ENCODE measurements around the gene ZBTB7C.

The ZBTB7C gene

GRCh38 chr18:48394176-48394575 is 15.0 kb downstream of the ZBTB7C start:
- Histone ChIP-seq H3K4me3 (ENCODE audit: insufficient read length, low read depth) (no peak overlapping the region), H3K4me1 (ENCODE audit: insufficient read depth, insufficient read length) (peaks cover 2% of the 10 kb centered on the region), H3K27me3 (ENCODE audit: insufficient read depth, insufficient read length) (no peaks in the 10 kb centered on the region), H3K9me3 (ENCODE audit: insufficient read depth, low read length) (no peaks in the 10 kb centered on the region), H3K9ac (ENCODE audit: insufficient read length, low read depth) (no peak overlapping the region), H3K36me3 (ENCODE audit: insufficient read depth, insufficient read length, low read length) (no peaks in the 10 kb centered on the region)
- DNase-seq (ENCODE audit: low read depth, low spot score), result no peak
- TF ChIP-seq ZNF274 (IDR thresholded peaks at IDR 0.05; ENCODE audit: low read depth, low read length), result no peak
- TF ChIP-seq SUZ12 (IDR thresholded peaks at IDR 0.05; ENCODE audit: extremely low read depth, insufficient read depth, insufficient read length), result no peak
- TF ChIP-seq YY1 (IDR thresholded peaks at IDR 0.05; ENCODE audit: insufficient read depth, insufficient read length), result no peak

- Histone ChIP-seq H3K27me3 (ENCODE audit: insufficient read depth, insufficient read length) (no peaks in the 10 kb centered on the region), H3K36me3 (ENCODE audit: insufficient read depth, insufficient read length, low read length) (no peaks in the 10 kb centered on the region), H3K4me3 (ENCODE audit: insufficient read length, low read depth) (no peak overlapping the region), H3K4me1 (ENCODE audit: insufficient read depth, insufficient read length) (peaks cover 2% of the 10 kb centered on the region), H3K9ac (ENCODE audit: insufficient read length, low read depth) (no peak overlapping the region), H3K9me3 (ENCODE audit: insufficient read depth, low read length) (no peaks in the 10 kb centered on the region)
- DNase-seq (ENCODE audit: low read depth, low spot score), result no peak
- TF ChIP-seq ZNF274 (IDR thresholded peaks at IDR 0.05; ENCODE audit: low read depth, low read length) (no peak), YY1 (IDR thresholded peaks at IDR 0.05; ENCODE audit: insufficient read depth, insufficient read length) (no peak)
Measured at GRCh38 chr18:48393776-48394175, 15.4 kb downstream of the ZBTB7C start.

DNA sequence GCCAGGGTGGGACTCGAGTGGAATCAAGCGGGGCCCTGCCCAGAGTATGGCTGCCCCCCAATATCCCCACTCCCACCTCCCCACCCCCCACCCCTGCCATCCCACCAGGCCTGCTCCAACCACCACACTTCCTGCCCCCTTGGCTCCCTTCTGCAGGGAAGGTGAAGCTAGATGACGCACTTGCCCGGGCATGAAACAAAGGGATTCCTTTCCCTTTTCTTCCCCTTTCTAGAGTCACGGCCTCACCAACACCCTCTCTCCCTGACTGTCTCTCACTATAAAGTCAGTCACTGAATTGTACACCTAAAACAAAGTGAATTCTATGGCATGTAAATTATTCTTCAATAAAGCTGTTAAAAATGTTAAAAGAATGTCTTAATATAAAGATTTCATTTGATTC is 16.0 kb downstream of the ZBTB7C start:
- Histone ChIP-seq H3K4me1 (ENCODE audit: insufficient read depth, insufficient read length) (peaks cover 4% of the 10 kb centered on the region), H3K9ac (ENCODE audit: insufficient read length, low read depth) (no peak overlapping the region), H3K9me3 (ENCODE audit: insufficient read depth, low read length) (no peaks in the 10 kb centered on the region), H3K4me3 (ENCODE audit: insufficient read length, low read depth) (no peak overlapping the region), H3K27me3 (ENCODE audit: insufficient read depth, insufficient read length) (no peaks in the 10 kb centered on the region), H3K36me3 (ENCODE audit: insufficient read depth, insufficient read length, low read length) (no peaks in the 10 kb centered on the region)
- TF ChIP-seq YY1 (IDR thresholded peaks at IDR 0.05; ENCODE audit: insufficient read depth, insufficient read length) (no peak), ZNF274 (IDR thresholded peaks at IDR 0.05; ENCODE audit: low read depth, low read length) (no peak), SUZ12 (IDR thresholded peaks at IDR 0.05; ENCODE audit: extremely low read depth, insufficient read depth, insufficient read length) (no peak)
- DNase-seq (ENCODE audit: low read depth, low spot score), result no peak

GRCh38 chr18:48392268-48392667 is 16.9 kb downstream of the ZBTB7C start:
- H3K27me3 ChIP-seq (ENCODE audit: insufficient read depth, insufficient read length), result no peaks in the 10 kb centered on the region
- H3K9ac ChIP-seq (ENCODE audit: insufficient read length, low read depth), result no peak overlapping the region
- no peak overlapping the region for H3K4me3 ChIP-seq (ENCODE audit: insufficient read length, low read depth)
- H3K9me3 ChIP-seq (ENCODE audit: insufficient read depth, low read length), result no peaks in the 10 kb centered on the region
- H3K36me3 ChIP-seq (ENCODE audit: insufficient read depth, insufficient read length, low read length), result no peaks in the 10 kb centered on the region
- no peak for TF ChIP-seq ZNF274 (IDR thresholded peaks at IDR 0.05; ENCODE audit: low read depth, low read length)
- TF ChIP-seq YY1 (IDR thresholded peaks at IDR 0.05; ENCODE audit: insufficient read depth, insufficient read length), result no peak
- TF ChIP-seq SUZ12 (IDR thresholded peaks at IDR 0.05; ENCODE audit: extremely low read depth, insufficient read depth, insufficient read length), result no peak
- DNase-seq (ENCODE audit: low read depth, low spot score), result no peak
- peaks cover 4% of the 10 kb centered on the region for H3K4me1 ChIP-seq (ENCODE audit: insufficient read depth, insufficient read length)

GRCh38 chr18:48391868-48392267 is 17.3 kb downstream of the ZBTB7C start:
- no peak for TF ChIP-seq YY1 (IDR thresholded peaks at IDR 0.05; ENCODE audit: insufficient read depth, insufficient read length)
- no peak for TF ChIP-seq SUZ12 (IDR thresholded peaks at IDR 0.05; ENCODE audit: extremely low read depth, insufficient read depth, insufficient read length)
- no peak for TF ChIP-seq ZNF274 (IDR thresholded peaks at IDR 0.05; ENCODE audit: low read depth, low read length)
- peaks cover 4% of the 10 kb centered on the region for H3K4me1 ChIP-seq (ENCODE audit: insufficient read depth, insufficient read length)
- no peaks in the 10 kb centered on the region for H3K9me3 ChIP-seq (ENCODE audit: insufficient read depth, low read length)
- no peak overlapping the region for H3K9ac ChIP-seq (ENCODE audit: insufficient read length, low read depth)
- H3K27me3 ChIP-seq (ENCODE audit: insufficient read depth, insufficient read length), result no peaks in the 10 kb centered on the region
- no peak overlapping the region for H3K4me3 ChIP-seq (ENCODE audit: insufficient read length, low read depth)
- H3K36me3 ChIP-seq (ENCODE audit: insufficient read depth, insufficient read length, low read length), result no peaks in the 10 kb centered on the region
- DNase-seq (ENCODE audit: low read depth, low spot score), result no peak

DNA sequence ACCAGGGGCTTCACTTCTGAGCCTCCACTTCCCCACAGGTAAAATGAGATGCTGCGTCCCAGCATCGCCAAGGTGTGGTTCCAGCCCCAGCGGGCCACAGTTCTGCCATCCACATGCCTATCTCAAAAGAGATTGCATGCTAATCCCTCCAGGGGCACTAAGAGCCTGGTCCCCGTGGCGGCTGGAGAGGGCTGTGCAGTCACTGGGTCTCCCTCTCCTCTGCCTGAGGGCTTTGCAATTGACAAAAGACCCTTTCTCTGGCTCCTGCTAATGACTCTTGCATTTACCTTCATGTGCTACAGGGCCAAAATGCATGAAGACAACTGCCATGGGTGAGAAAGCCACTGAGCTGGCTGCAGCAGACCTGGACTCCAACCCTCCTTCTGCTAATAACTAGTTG is 18.5 kb downstream of the ZBTB7C start:
- Histone ChIP-seq H3K4me3 (ENCODE audit: insufficient read length, low read depth) (no peak overlapping the region), H3K9ac (ENCODE audit: insufficient read length, low read depth) (no peak overlapping the region), H3K9me3 (ENCODE audit: insufficient read depth, low read length) (no peaks in the 10 kb centered on the region), H3K27me3 (ENCODE audit: insufficient read depth, insufficient read length) (no peaks in the 10 kb centered on the region), H3K36me3 (ENCODE audit: insufficient read depth, insufficient read length, low read length) (no peaks in the 10 kb centered on the region), H3K4me1 (ENCODE audit: insufficient read depth, insufficient read length) (peaks cover 4% of the 10 kb centered on the region)
- no peak for DNase-seq (ENCODE audit: low read depth, low spot score)
- TF ChIP-seq ZNF274 (IDR thresholded peaks at IDR 0.05; ENCODE audit: low read depth, low read length) (no peak), YY1 (IDR thresholded peaks at IDR 0.05; ENCODE audit: insufficient read depth, insufficient read length) (no peak), SUZ12 (IDR thresholded peaks at IDR 0.05; ENCODE audit: extremely low read depth, insufficient read depth, insufficient read length) (no peak)

GRCh38 chr18:48388478-48388877 is 20.7 kb downstream of the ZBTB7C start:
- Histone ChIP-seq H3K9ac (ENCODE audit: insufficient read length, low read depth) (no peak overlapping the region), H3K4me1 (ENCODE audit: insufficient read depth, insufficient read length) (peaks cover 4% of the 10 kb centered on the region), H3K9me3 (ENCODE audit: insufficient read depth, low read length) (no peaks in the 10 kb centered on the region), H3K27me3 (ENCODE audit: insufficient read depth, insufficient read length) (no peaks in the 10 kb centered on the region), H3K4me3 (ENCODE audit: insufficient read length, low read depth) (no peak overlapping the region), H3K36me3 (ENCODE audit: insufficient read depth, insufficient read length, low read length) (no peaks in the 10 kb centered on the region)
- TF ChIP-seq SUZ12 (IDR thresholded peaks at IDR 0.05; ENCODE audit: extremely low read depth, insufficient read depth, insufficient read length), result no peak
- no peak for TF ChIP-seq YY1 (IDR thresholded peaks at IDR 0.05; ENCODE audit: insufficient read depth, insufficient read length)
- DNase-seq (ENCODE audit: low read depth, low spot score), result no peak

DNA sequence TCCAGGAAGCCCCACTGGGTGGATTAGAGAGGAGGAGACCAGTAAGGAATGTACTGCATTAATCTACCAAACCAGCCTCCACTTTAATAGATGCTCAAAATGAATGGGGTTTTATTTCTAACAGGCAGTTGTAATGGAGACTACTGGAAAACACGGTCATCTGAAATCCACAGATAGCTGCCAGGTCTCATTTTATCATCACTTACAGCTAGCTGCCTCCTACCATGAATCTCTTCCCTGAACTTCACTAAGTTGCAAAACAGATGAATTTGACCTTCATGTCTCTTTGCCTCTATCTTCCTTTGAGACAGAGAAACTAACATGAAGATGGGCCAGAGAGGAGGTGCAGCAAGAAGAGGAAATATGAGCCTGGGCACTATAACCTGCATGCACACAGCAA is 21.9 kb downstream of the ZBTB7C start:
- Histone ChIP-seq H3K36me3 (ENCODE audit: insufficient read depth, insufficient read length, low read length) (no peaks in the 10 kb centered on the region), H3K9ac (ENCODE audit: insufficient read length, low read depth) (no peak overlapping the region), H3K27me3 (ENCODE audit: insufficient read depth, insufficient read length) (no peaks in the 10 kb centered on the region), H3K4me3 (ENCODE audit: insufficient read length, low read depth) (no peak overlapping the region), H3K4me1 (ENCODE audit: insufficient read depth, insufficient read length) (peaks cover 4% of the 10 kb centered on the region), H3K9me3 (ENCODE audit: insufficient read depth, low read length) (no peaks in the 10 kb centered on the region)
- no peak for DNase-seq (ENCODE audit: low read depth, low spot score)
- TF ChIP-seq SUZ12 (IDR thresholded peaks at IDR 0.05; ENCODE audit: extremely low read depth, insufficient read depth, insufficient read length), result no peak
- TF ChIP-seq ZNF274 (IDR thresholded peaks at IDR 0.05; ENCODE audit: low read depth, low read length), result no peak
- TF ChIP-seq YY1 (IDR thresholded peaks at IDR 0.05; ENCODE audit: insufficient read depth, insufficient read length), result no peak

All from NT2/D1 (cell line).